CD14-positive monocyte (primary cell): ENCODE data around the gene ZNF346. TPM values are rescaled to one million over a fixed set of nuclear protein-coding genes. Genes with fewer than 3 reads are reported as not detected.

Experiments used
- DNase-seq, 3 donors: peaks; one replicate each; pipeline ENCODE4 v3.0.0-alpha.2; 2011 to 2022
- H2AFZ ChIP-seq: 2 replicates; pipeline ENCODE4 v1.6.0; 2012; ENCODE audit warnings: mild to moderate bottlenecking, low read depth, low read length, inconsistent platforms; ENCODE audit not compliant: insufficient read depth, poor library complexity, severe bottlenecking
- H3K27ac ChIP-seq, 2 donors: 1 replicate in 1 of 2; 2 replicates in 1 of 2; pipeline ENCODE4 v1.5.1; 2012 to 2013; ENCODE audit warnings: low read length in 2 of 2, control low read depth in 1 of 2, inconsistent platforms in 1 of 2, low read depth in 1 of 2, mild to moderate bottlenecking in 1 of 2
- H3K27me3 ChIP-seq, 2 donors: one replicate each; pipeline versions ENCODE4 v1.6.0 to v1.6.1; 2011 to 2013; ENCODE audit warnings: low read length in 2 of 2; ENCODE audit not compliant: control insufficient read depth in 2 of 2, insufficient read depth in 2 of 2
- H3K36me3 ChIP-seq, 2 donors: replicated peaks in 1 of 2; 1 replicate in 1 of 2; 2 replicates in 1 of 2; pipeline versions ENCODE4 v1.5.1 to v1.6.1; 2012 to 2013; ENCODE audit warnings: low read length in 2 of 2, control low read depth in 1 of 2, inconsistent platforms in 1 of 2, mild to moderate bottlenecking in 1 of 2; ENCODE audit not compliant: insufficient read depth in 2 of 2, control insufficient read depth in 1 of 2
- H3K4me1 ChIP-seq, 2 donors: 1 replicate in 1 of 2; 2 replicates in 1 of 2; pipeline versions ENCODE4 v1.5.1 to v1.6.1; 2012 to 2013; ENCODE audit warnings: low read length in 2 of 2, control low read depth in 1 of 2, inconsistent platforms in 1 of 2, mild to moderate bottlenecking in 1 of 2, moderate library complexity in 1 of 2; ENCODE audit not compliant: insufficient read depth in 2 of 2, control insufficient read depth in 1 of 2
- H3K4me2 ChIP-seq: replicated peaks from 2 replicates; pipeline ENCODE3; 2012; ENCODE audit warnings: low read length, moderate library complexity, mild to moderate bottlenecking; ENCODE audit not compliant: poor library complexity, severe bottlenecking; ENCODE audit errors: extremely low read depth
- H3K4me3 ChIP-seq, 3 experiments: fragments of 200-600 bp in 1 of 3; sonication (generic) in 1 of 3; replicated peaks in 1 of 3; 1 replicate in 2 of 3; 2 replicates in 1 of 3; pipeline ENCODE4 v1.5.1; 2011 to 2013; ENCODE audit warnings: low read length in 3 of 3, mild to moderate bottlenecking in 3 of 3, control low read depth in 2 of 3, low read depth in 2 of 3, inconsistent platforms in 1 of 3, moderate library complexity in 1 of 3
- H3K79me2 ChIP-seq: 2 replicates; pipeline ENCODE4 v1.6.0; 2012; ENCODE audit warnings: mild to moderate bottlenecking, control low read depth, inconsistent platforms, low read length, moderate library complexity; ENCODE audit not compliant: insufficient read depth
- H3K9ac ChIP-seq: 2 replicates; pipeline ENCODE4 v1.6.0; 2017; ENCODE audit warnings: low read length, mild to moderate bottlenecking; ENCODE audit not compliant: insufficient read depth, poor library complexity, severe bottlenecking
- H3K9me3 ChIP-seq, 2 donors: replicated peaks in 1 of 2; 1 replicate in 1 of 2; 2 replicates in 1 of 2; pipeline versions ENCODE4 v1.5.1 to v1.6.1; 2012 to 2013; ENCODE audit warnings: low read length in 2 of 2, control low read depth in 1 of 2; ENCODE audit not compliant: control insufficient read depth in 1 of 2, insufficient read depth in 1 of 2
- H4K20me1 ChIP-seq: 2 replicates; pipeline ENCODE4 v1.6.0; 2012; ENCODE audit warnings: mild to moderate bottlenecking, low read length, control low read depth, moderate library complexity; ENCODE audit not compliant: insufficient read depth
- H3K27ac Mint-ChIP-seq, 7 donors: one replicate each; pipeline ENCODE4 v1.8.0; 2020; ENCODE audit warnings: mild to moderate bottlenecking in 7 of 7, mixed read lengths in 7 of 7, moderate library complexity in 6 of 7, inconsistent platforms in 2 of 7
- H3K27me3 Mint-ChIP-seq, 3 donors: one replicate each; pipeline ENCODE4 v1.8.0; 2021 to 2022; ENCODE audit warnings: low read depth in 3 of 3, mild to moderate bottlenecking in 3 of 3, mixed read lengths in 3 of 3, moderate library complexity in 3 of 3, inconsistent platforms in 1 of 3
- H3K36me3 Mint-ChIP-seq, 2 donors: one replicate each; pipeline ENCODE4 v1.8.0; 2020; ENCODE audit warnings: mixed read lengths in 2 of 2, inconsistent platforms in 1 of 2, mild to moderate bottlenecking in 1 of 2
- H3K4me1 Mint-ChIP-seq: one replicate; pipeline ENCODE4 v1.8.0; 2020; ENCODE audit warnings: mild to moderate bottlenecking, mixed read lengths
- H3K4me3 Mint-ChIP-seq, 2 donors: one replicate each; pipeline ENCODE4 v1.8.0; 2020; ENCODE audit warnings: mild to moderate bottlenecking in 2 of 2, mixed read lengths in 2 of 2, moderate library complexity in 1 of 2
- H3K9me3 Mint-ChIP-seq, 7 donors: one replicate each; pipeline ENCODE4 v1.8.0; 2020 to 2022; ENCODE audit warnings: mixed read lengths in 7 of 7, mild to moderate bottlenecking in 6 of 7, moderate library complexity in 6 of 7, inconsistent platforms in 2 of 7
- CTCF ChIP-seq: fragments of 200-600 bp; IDR thresholded peaks from one replicate; pipeline ENCODE4 v1.8.0; 2022; ENCODE audit warnings: antibody characterized with exemption, mild to moderate bottlenecking
- WGBS: methylation state at CpG from one replicate; pipeline ENCODE4 v1.1.5; 2013; ENCODE audit warnings: missing lambda C conversion rate; ENCODE audit not compliant: insufficient coverage; 5-methylcytosine and 5-hydroxymethylcytosine counted together
- intact Hi-C, 2 donors: fragments of 100-400 bp; cut with micrococcal nuclease; formaldehyde crosslinking; loops; one replicate each; pipeline versions ENCODE4 v1.15.0 to v1.15.1; 2023
- polyA plus RNA-seq, 3 donors: library from polyadenylated mRNA; depleted of rRNA in 1 of 3; unstranded in 2 of 3; stranded (reverse) in 1 of 3; fragments of 300-500 nt in 2 of 3; fragments of >200 nt in 1 of 3; fragmentation: Illumina TruSeq in 2 of 3; gene quantifications; 1 replicate in 2 of 3; 2 replicates in 1 of 3; pipeline ENCODE4 v1.2.3, GENCODE V29; 2012 to 2021

The ZNF346 gene
- polyA plus RNA-seq, 3 donors = 6.0 to 9.6 (median 6.4) TPM

- intact Hi-C loops = no loop called here
- no peak overlapping the region for H3K27ac ChIP-seq
- no peak overlapping the region for H3K4me3 Mint-ChIP-seq
- peaks cover 7% of the 10 kb centered on the region for H3K4me1 Mint-ChIP-seq
- peaks cover 0 to 3% (median 3%) of the 10 kb centered on the region in 7 donors for H3K9me3 Mint-ChIP-seq
- TF ChIP-seq CTCF = no peak
- no peak for DNase-seq
- no peak overlapping the region for H3K4me2 ChIP-seq
- H2AFZ ChIP-seq = no peak overlapping the region
- H3K79me2 ChIP-seq = peaks cover 92% of the 10 kb centered on the region
- H3K4me3 ChIP-seq = no peak overlapping the region
- H3K36me3 Mint-ChIP-seq = peaks cover 18 to 49% of the 10 kb centered on the region in 2 donors
- H3K4me1 ChIP-seq = no peaks in the 10 kb centered on the region
- H4K20me1 ChIP-seq = peaks cover 56% of the 10 kb centered on the region
- WGBS = 100% methylated on average over 1 of the region's 2 CpGs
- peaks cover 0 to 2% (median 0%) of the 10 kb centered on the region in 3 donors for H3K27me3 Mint-ChIP-seq
- H3K9ac ChIP-seq = no peak overlapping the region
- H3K36me3 ChIP-seq = peaks cover 12 to 21% of the 10 kb centered on the region in 2 donors
- peaks cover 0 to 8% of the 10 kb centered on the region in 2 donors for H3K9me3 ChIP-seq
- peak overlapping the region in 2 of 7 donors; percentile 37 to 58 for H3K27ac Mint-ChIP-seq
- H3K27me3 ChIP-seq = no peaks in the 10 kb centered on the region
Measured at GRCh38 chr5:176985516-176985915, 37.0 kb upstream of the ZNF346 start.

GRCh38 chr5:176986280-176986679 is 36.2 kb upstream of the ZNF346 start:
- peaks cover 0 to 2% (median 0%) of the 10 kb centered on the region in 3 donors for H3K27me3 Mint-ChIP-seq
- Histone ChIP-seq H3K79me2 (peaks cover 93% of the 10 kb centered on the region), H4K20me1 (peaks cover 49% of the 10 kb centered on the region), H3K4me2 (no peak overlapping the region), H3K9ac (no peak overlapping the region), H3K4me1 (no peaks in the 10 kb centered on the region), H3K9me3 (peaks cover 0 to 8% of the 10 kb centered on the region in 2 donors), H3K27me3 (no peaks in the 10 kb centered on the region), H3K4me3 (no peak overlapping the region), H3K36me3 (peaks cover 6 to 13% of the 10 kb centered on the region in 2 donors), H3K27ac (no peak overlapping the region), H2AFZ (no peak overlapping the region)
- intact Hi-C loops = no loop called here
- H3K27ac Mint-ChIP-seq = peak overlapping the region in 4 of 7 donors; percentile 15 to 58 (median 32)
- peaks cover 2 to 3% (median 3%) of the 10 kb centered on the region in 7 donors for H3K9me3 Mint-ChIP-seq
- DNase-seq = no peak
- H3K4me1 Mint-ChIP-seq = peaks cover 9% of the 10 kb centered on the region
- no peak overlapping the region for H3K4me3 Mint-ChIP-seq
- TF ChIP-seq CTCF = no peak
- H3K36me3 Mint-ChIP-seq = peaks cover 14 to 45% of the 10 kb centered on the region in 2 donors
- WGBS = no CpG with 5 or more reads among the region's 2 CpGs
